Measurements from ENCODE around the gene FAM50A.
A peak's percentile ranks its signal among the peaks of the same experiment; 100 is the strongest.

FAM50A gene

DNA sequence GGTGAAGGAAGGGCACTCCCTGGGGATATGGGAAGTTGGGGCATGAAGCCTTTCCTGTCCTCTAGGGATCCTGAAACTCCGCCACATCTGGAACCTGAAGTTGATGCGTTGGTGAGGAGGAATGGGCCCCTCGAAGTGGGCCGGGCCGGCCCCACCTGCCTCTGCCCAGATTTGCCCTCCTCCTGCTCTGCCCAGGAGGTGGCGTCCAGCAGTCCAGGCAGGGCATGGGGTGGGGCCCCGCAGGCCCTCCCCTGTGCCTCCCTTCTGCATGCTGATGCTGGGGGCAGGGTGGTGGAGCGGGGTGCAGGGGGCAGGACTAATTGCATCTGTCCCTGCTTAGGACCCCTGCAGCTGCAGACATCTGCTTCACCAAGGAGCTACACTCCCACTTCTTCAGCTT lies 30.8 kb upstream of the FAM50A start:
- DNase-seq = no peak

DNA sequence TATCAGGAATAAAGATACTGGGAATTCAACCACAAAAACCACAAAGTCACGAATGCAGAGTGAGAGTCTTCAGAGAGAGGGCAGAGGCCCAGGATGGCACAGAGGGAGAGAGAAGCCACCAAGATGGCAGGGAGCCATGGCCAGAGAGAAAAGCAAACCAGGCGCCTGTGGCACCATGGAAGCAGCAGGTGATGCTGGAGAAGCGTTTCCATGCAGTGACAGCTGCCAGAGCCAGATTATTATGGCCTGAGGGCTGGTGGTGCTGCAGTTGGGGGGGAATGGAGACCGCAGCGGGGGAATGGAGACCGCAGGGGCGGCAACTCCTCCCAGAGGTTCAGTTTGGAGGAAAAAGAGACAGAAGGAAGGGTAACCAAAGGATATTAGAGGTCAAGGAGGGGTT lies 26.8 kb upstream of the FAM50A start:
- DNase-seq = no peak

DNA sequence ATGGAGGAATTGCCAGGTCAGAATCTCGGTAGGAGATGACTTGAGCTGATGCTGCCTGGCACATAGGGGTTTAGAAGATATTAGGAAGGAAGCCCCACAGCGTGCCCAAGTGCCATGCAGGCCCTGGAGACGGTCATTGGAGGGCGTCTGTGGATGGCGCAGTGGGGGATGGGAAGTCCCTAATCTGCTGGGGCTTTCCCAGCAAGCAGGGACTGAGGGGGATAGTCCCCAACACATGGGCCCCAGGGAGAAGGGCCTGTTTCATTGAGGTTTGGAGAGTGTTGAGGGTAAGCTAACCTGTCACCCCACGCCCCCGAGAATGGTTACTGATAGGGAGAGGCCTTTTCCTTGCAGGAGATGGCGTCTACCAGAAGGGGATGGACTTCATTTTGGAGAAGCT lies 24.8 kb upstream of the FAM50A start:
- DNase-seq = no peak

DNA sequence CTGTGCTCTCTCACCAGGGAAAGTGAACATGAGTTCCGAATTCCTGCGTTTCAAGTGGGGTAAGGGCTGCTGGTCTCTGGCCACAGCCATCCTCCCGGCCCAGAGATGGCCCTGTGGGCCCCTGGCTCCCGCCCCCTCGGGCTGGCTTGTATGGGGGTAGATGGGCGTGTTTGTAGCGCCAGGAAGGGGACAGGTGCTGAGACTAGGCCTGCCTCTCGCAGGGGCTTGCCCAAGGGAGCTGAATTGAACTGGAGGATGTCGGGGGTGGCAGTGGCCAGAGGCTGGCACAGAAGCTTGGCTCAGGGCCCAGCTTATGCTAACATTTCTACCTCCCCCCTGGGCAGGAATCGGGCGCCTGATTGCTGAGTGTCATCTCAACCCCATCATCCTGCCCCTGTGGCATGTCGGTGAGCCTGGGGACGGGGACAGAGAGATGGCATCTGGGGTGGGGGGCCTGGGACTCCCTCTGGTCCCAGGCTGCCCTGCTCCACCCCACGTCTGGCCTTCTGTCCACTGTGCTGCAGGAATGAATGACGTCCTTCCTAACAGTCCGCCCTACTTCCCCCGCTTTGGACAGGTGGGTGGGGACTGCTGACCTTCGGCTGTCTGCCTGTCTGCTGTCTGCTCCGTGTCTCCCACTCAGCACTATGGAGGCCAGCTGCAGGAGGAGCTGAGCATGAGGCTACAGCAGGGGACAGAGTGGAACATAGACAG lies 24.1 kb upstream of the FAM50A start:
- DNase-seq = no peak

DNA sequence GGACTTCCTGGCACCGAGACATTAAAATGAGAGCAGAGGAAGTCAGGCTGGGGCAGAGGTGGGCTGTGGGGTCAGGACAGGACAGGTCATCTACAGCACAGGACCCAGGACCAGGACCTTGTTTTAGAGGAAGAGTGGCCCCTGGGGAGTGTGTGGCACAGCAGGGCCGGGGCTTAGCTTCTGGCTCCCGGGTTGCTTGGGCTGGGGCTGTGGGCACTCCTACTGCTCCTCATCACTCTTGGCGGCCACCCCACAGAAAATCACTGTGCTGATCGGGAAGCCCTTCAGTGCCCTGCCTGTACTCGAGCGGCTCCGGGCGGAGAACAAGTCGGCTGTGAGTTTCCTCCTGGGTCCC lies 23.6 kb upstream of the FAM50A start:
- no peak for DNase-seq

DNA sequence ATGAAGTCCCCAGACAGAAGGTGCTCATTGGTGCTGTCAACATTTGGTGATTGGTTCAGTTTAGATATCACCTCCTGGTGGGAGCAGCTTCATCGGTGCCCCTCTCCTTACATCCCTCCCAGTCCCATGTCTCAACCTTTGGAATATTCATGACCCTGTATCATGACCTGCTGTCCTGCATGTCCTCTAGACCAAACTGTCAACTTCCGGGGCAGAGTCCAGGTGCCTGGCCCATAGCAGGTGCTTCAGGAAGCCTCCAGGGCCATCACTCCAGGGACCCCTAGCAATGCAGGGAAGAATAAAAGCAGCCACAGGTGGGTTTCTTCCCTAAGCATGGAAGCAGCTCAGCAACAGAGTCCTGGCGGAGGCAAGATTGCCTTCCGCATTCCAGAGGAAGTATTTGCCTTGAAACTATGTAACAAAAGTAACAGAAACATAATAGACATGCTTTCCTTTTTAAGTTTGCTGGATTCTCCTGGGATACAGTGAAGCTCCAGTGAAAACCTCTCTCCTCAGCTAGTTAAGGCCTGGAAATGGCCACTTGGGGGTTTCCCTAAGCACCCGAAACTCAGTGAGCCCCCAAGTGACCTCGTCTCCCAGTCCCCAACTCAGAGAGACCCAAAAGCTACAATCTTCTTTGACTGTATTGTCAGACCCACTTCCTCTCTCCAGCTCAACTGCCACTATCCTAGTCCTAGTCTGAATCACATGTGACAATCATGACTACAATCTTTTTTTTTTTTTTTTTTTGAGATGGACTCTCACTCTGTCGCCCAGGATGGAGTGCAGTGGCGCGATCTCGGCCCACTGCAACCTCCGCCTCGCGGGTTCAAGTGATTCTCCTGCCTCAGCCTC lies 16.8 kb upstream of the FAM50A start:
- no peak for DNase-seq

DNA sequence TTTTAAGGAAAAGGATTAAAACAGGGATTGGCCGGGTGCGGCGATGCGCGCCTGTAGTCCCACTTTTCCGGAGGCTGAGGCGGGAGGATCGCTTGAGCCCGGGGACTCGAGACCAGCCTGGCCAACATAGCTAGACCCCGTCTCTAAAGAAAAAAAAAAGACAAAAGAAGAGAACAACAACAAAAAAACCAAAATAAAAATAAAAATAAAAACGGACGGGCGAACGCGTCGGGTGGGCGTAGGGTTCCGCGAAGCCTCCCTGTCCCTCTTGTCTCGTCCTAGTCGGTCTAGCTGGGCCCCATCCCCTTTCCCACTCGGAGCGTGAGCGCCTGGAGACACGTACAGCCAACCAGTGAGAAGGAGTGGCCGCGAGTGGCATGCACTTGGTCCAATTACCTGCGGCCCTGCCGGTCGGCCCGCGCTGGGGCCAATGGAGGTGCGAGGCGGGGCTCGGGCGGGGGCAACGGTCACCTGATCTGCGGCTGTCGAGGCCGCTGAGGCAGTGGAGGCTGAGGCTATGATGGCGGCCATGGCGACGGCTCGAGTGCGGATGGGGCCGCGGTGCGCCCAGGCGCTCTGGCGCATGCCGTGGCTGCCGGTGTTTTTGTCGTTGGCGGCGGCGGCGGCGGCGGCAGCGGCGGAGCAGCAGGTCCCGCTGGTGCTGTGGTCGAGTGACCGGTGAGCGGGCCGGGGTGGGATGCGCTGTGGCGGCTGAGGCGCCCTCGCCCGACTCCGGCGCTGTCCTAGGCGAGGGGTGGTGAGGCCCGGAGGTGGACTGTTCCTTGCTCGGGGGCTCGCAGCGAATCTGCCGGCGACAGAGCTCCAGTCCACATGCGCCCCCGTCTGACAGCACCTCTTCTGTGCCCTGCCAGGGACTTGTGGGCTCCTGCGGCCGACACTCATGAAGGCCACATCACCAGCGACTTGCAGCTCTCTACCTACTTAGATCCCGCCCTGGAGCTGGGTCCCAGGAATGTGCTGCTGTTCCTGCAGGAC lies 15.5 kb upstream of the FAM50A start, which contains the start of gene ATP6AP1:
Gene ATP6AP1 (plus strand): TSS at position 502 of the 996 bp plus-strand sequence. CDS start 16 bp downstream, at position 518.
- DNase-seq = peak; percentile 92

DNA sequence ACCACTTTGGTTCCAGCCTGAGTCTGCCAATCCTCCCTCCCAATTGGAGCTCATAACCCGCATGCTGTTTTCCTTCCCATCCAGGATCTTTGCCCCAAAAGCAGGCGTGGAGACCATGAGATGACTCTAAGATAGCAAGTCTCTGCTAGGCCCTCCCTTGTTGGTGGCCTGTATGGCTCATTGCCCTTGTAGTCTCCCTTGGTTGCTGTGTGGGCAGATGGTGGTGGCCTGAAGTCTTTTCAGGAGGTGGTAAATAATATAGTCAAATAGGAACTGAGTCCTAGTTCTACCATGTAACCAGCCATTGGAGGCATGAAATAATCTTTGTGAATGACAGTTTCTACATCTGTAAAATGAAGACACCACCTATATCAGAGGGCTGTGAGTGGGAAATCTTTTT lies 14.2 kb upstream of the FAM50A start:
- DNase-seq = no peak

DNA sequence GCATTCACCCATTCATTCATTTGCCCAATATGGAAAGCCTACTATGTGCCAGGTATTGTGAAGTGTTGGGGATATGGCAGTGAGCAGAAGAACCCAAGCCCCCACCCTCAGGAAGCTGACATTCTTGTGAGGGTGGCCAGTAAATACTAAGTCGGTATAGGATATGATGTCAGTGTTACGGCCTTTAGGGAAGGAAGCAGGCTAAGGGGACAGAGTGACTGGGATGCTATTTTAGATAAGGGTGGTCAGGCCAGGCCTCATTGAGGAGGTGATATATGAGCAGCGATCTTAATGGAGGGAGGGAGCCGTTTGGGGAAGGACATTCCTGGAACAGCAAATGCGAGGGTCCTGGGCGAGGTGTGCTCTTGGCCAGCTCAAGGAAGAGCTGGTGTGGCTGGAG lies 13.5 kb upstream of the FAM50A start:
- DNase-seq = no peak

DNA sequence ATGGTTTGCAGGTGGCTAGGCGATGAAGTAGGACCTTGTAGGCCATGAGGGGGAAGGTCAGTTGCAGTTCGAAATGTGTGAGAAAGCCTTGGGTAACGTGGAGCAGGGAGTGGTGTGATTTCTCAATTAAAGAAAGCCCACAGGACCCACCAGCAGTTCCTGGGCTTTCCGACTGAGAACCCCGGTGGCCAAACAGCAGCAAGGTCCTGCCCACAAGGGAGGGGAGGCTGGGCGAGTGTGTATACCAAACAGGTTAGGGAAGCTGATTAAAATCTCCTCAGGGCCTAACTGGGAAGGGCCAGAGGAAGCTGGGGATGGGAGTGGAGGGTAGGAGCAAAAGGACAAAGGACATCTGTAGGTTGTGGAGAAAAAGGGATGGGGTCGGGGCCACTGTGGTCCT lies 13.0 kb upstream of the FAM50A start:
- DNase-seq = no peak

DNA sequence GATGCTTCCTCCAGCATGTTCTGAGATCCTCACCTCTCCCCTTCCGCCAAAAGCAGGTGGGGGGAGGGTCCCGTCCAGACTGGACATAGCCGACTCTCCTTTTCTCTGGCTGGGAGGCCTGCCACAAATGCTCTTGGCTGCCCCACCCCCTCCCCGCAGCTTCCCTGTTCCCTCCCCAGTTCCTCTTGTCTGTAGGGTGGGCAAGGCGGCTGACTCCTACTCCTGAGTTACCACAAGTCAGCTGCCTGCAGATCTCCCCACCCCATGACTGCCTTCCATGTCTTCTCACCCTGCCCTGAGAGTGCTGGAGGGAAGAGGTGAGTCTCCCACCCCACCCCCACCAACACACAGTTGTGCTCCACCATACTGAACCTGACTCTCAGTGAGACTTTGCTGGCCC lies 12.6 kb upstream of the FAM50A start:
- DNase-seq = no peak

DNA sequence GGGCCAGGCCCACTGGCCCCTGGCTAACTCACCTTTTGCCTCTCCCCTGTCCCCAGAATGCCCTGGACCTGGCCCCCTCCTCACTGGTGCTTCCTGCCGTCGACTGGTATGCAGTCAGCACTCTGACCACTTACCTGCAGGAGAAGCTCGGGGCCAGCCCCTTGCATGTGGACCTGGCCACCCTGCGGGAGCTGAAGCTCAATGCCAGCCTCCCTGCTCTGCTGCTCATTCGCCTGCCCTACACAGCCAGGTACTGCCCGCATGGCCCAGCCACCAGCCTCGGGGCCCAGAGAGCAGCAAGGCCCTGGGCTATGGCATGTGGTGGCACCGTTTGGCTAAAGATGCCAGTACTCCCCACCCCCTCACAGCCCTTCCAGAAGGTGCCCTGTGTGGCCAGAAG lies 11.7 kb upstream of the FAM50A start:
- no peak for DNase-seq

DNA sequence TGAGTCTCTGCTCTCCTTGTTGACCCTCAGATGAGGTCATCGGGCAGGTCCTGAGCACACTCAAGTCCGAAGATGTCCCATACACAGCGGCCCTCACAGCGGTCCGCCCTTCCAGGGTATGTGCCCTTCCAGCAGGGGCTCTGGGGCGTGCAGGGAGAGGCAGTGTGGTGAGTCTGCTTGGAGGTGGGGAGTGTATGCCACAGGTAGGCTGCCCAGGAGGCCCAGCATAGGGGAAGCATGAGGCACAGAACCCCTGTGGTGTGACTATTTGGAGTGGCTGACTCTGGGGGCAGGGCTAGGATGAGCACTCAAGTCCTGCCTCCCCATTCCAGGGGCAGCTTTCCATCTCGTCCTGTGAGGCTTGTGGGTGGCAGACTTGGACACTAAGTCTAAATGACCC lies 10.3 kb upstream of the FAM50A start:
- DNase-seq = no peak

DNA sequence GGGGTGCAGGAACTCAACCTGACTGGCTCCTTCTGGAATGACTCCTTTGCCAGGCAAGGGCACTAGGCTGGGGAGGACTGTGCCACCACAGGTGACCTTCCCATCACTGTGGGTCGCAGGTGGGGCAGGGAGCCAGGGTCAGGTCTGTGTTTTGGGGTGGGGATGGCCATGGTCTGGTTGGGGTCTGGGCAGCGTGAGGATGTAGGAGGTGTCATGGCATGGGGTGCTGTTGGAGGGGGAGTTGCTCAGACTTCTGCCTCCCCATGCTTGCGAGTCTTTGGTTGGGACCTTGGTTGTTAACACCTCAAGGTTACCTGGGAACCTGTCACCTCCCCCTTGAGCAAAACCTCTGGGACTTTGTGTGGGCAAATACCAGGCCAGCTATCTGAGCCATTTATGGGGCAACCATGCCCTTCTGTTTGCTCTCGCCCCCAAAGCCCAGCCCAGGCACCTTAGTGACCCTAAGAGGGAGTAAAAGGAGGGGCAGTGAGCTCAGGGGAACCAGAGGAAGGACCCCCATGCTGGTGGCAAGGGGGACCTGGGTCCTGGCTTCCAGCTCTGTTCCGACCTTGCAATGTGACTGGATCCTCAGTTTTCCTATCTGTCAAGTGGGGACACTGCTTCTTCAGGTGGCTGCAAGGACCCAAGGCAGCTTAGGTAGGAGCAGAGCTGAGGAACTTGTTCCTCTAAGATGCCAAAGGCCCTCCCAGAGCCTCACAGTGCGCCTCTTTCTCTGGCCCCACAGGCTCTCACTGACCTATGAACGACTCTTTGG lies 9.4 kb upstream of the FAM50A start:
- DNase-seq = no peak

DNA sequence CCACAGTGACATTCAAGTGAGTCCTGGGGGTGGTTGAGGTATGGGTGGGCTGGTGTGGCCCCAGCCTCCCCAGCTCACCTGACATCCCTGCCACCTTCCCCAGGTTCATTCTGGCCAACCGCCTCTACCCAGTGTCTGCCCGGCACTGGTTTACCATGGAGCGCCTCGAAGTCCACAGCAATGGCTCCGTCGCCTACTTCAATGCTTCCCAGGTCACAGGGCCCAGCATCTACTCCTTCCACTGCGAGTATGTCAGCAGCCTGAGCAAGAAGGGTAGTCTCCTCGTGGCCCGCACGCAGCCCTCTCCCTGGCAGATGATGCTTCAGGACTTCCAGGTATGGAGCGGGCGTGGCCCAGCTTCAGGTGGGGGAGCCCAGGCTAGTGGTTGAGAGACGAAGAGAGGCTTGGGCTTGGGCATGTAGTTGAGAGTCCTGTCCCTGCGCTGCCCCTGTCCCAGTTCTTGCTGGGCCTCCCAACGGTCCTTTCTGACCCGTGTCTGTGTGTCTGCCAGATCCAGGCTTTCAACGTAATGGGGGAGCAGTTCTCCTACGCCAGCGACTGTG lies 8.7 kb upstream of the FAM50A start:
- DNase-seq = no peak

DNA sequence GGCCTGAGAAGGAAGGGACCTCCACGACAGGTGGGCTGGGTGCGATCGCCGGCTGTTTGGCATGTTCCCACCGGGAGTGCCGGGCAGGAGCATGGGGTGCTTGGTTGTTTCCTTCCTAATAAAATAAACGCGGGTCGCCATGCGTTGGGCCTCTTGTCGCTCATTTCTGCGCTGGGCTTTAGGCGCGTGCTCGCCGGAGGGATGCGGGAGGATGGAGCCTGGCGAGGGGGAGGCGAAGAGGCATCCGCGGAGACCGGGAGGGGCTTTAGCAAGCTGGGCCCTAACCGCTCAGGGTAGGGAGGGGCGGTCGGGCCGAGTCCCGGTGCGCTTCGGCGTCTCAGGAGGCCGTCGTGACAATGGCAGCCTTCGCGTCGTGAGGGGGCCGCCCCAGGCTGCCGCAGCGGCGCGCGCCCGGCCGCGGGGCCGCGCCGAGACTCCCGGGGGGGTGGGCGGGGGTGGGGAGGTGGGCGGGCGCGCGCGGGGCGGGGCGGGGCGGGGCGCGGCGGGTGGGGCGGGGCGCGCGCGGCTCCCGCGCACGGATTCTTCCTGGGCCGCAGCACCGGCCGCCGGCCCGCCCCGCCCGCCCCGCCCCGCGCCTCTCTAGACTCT lies 7.5 kb upstream of the FAM50A start:
- peak; percentile 74 for DNase-seq

DNA sequence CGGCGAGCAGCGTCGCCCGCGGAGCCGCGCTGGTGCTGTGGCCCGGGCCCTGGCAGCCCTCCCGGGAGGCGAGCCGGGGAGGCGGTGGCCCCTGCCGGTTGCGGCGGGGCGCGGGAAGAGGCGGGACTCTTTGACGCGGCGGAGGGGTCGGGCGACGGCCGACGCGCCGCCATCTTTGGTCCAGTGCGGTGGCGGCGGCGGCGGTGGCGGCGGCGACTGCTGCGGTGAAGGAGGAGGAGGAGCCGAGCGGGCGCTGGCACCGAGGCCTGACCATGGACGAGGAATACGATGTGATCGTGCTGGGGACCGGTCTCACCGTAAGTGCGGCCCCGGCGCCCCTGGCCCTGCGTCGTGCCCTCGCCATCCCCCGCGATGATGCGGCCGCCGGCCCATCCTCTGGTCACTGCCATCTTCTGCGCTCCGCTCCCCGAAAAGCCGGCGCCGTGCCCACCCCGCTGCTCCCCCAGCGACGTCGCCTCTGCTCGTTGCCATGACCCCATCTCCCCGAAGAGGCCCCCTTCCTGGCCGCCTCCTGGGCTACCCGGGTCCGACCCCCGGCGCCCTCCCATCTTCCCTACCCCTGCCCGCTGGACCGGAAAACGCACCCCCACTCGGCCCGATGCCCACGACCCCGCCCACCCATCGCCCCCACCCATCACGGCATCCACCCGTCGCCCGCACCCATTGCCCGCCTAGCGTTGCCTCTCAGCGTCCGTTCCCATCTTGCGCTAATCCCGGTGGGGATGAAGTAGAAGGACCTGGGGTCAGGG lies 6.8 kb upstream of the FAM50A start, which contains the start of gene GDI1:
Gene GDI1 (plus strand): TSS at position 172 of the 770 bp plus-strand sequence. CDS start 101 bp downstream, at position 273.
- DNase-seq = peak; percentile 71

DNA sequence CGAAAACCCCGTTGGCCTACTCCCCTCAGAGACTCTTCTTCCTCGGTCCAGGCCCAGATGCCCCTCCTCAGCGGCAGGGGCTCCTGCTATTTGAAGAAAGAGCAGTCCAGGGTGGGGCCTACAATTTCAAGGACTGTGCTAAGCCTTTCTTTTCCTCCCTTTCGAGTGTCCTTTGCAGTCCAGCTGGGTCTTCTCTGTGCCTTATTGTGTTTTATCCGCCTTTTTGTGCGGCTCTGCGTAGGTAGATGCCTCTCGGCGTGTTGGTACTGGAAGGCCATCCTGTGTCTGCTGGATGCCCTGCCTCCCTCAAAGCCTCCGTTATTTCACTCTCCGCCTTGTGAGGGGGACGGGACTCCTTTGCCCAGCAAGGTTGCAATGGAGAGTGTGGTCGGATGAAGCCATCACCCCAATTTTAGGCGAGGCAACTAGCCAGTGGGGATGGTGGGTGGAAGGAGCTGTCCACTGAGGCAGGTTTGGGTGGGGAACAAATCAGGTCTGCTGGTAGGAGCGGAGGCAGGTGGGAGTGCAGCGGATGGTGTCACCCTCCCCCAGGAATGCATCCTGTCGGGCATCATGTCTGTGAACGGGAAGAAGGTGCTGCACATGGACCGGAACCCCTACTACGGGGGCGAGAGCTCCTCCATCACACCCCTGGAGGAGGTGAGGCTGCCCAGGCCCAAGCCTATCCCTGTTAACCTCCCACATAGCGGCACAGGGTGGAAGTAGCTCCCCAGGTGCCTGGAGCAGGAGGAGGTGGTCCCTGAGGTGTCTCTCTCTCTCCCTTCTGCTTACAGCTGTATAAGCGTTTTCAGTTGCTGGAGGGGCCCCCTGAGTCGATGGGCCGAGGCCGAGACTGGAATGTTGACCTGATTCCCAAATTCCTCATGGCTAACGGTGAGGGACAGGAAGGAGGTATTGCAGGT lies 5.7 kb upstream of the FAM50A start:
- DNase-seq = no peak

DNA sequence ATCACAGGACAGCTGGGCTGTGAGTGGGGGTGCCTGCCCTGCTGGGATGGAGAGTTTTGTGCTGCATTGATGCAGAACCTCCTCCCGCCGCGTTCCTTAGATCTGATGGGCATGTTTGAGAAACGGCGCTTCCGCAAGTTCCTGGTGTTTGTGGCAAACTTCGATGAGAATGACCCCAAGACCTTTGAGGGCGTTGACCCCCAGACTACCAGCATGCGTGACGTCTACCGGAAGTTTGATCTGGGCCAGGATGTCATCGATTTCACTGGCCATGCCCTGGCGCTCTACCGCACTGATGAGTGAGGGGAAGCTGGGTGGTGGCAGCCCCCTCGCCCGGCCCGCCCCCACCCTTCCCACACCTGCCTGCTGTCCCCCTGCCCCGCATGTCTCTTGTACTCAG lies 4.1 kb upstream of the FAM50A start:
- DNase-seq = no peak
